HepG2 (cell line): Measurements from ENCODE around the gene CDO1. TPM values are rescaled to one million over a fixed set of nuclear protein-coding genes. Genes with fewer than 3 reads are reported as not detected.

ENCODE experiments used
- BCLAF1 ChIP-seq: fragments of 450-650 bp; IDR thresholded peaks from 2 replicates; pipeline ENCODE4 v1.6.1; 2017; ENCODE audit warnings: mild to moderate bottlenecking
- BRD4 ChIP-seq: sonication (generic); formaldehyde crosslinking; IDR thresholded peaks from 2 replicates; pipeline ENCODE4 v1.4.0; 2020; ENCODE audit warnings: missing genetic modification reagents
- MBNL3 ChIP-seq: fragments of 250-450 bp; sonication (Bioruptor Pico); conservative IDR thresholded peaks from 2 replicates; pipeline ENCODE4 v1.8.0; 2022; ENCODE audit warnings: mild to moderate bottlenecking, inconsistent platforms
- MLLT10 ChIP-seq: sonication (generic); formaldehyde crosslinking; IDR thresholded peaks from 2 replicates; pipeline ENCODE4 v1.4.0; 2020; ENCODE audit warnings: missing genetic modification reagents
- SNAPC4 ChIP-seq: sonication (generic); formaldehyde crosslinking; IDR thresholded peaks from 2 replicates; pipeline ENCODE4 v1.4.0; 2020; ENCODE audit warnings: mild to moderate bottlenecking, missing genetic modification reagents
- SRSF1 ChIP-seq: fragments of 200-400 bp; formaldehyde crosslinking; optimal IDR thresholded peaks from 2 replicates; pipeline ENCODE3; 2017; ENCODE audit warnings: mild to moderate bottlenecking, low read depth, low read length, moderate library complexity
- TMF1 ChIP-seq: sonication (generic); formaldehyde crosslinking; IDR thresholded peaks from 2 replicates; pipeline ENCODE4 v1.8.1; 2022; ENCODE audit warnings: low read depth, missing genetic modification reagents
- ZBTB4 ChIP-seq: sonication (generic); formaldehyde crosslinking; IDR thresholded peaks from 2 replicates; pipeline ENCODE4 v1.4.0; 2020; ENCODE audit warnings: missing genetic modification reagents, mild to moderate bottlenecking, borderline replicate concordance
- ZC3H13 ChIP-seq: sonication (generic); formaldehyde crosslinking; IDR thresholded peaks from 2 replicates; pipeline ENCODE4 v1.8.1; 2023; ENCODE audit warnings: mild to moderate bottlenecking, missing genetic modification reagents, moderate library complexity
- ZNF205 ChIP-seq: IDR thresholded peaks from 2 replicates; pipeline ENCODE4 v1.6.1; 2018; ENCODE audit warnings: missing biosample characterization, missing genetic modification reagents
- ZNF513 ChIP-seq: sonication (generic); formaldehyde crosslinking; conservative IDR thresholded peaks from 2 replicates; pipeline ENCODE4 v1.5.0; 2020; ENCODE audit warnings: missing genetic modification reagents
- ZNF597 ChIP-seq: sonication (generic); formaldehyde crosslinking; IDR thresholded peaks from 2 replicates; pipeline ENCODE4 v1.5.0; 2020; ENCODE audit warnings: missing genetic modification reagents
- ZNF740 ChIP-seq: sonication (generic); formaldehyde crosslinking; IDR thresholded peaks from 2 replicates; pipeline ENCODE4 v1.4.0; 2020; ENCODE audit warnings: missing genetic modification reagents
- polyA plus RNA-seq, 8 experiments: library from polyadenylated mRNA; depleted of rRNA in 3 of 8; stranded (reverse) in 7 of 8; unstranded in 1 of 8; fragments of >200 nt; fragmentation: Illumina TruSeq in 4 of 8; extraction: Trizol in 4 of 8; gene quantifications; 2 replicates each; pipeline versions ENCODE4 v1.2.1 to v1.2.3, GENCODE V29; 2011 to 2016; ENCODE audit warnings: low read depth in 4 of 8, missing spikeins in 1 of 8, mixed read lengths in 1 of 8; ENCODE audit not compliant: insufficient read depth in 1 of 8
- total RNA-seq, 5 experiments: library from RNA; depleted of rRNA; stranded (reverse); fragments of >200 nt; fragmentation: Illumina TruSeq; extraction: Trizol; gene quantifications; 2 replicates each; pipeline ENCODE4 v1.2.3, GENCODE V29; 2016; ENCODE audit warnings: low read depth in 1 of 5

The CDO1 gene
- total and polyA plus RNA-seq, 2 of the 13 experiments (the other 11 are each of a cell fraction or from before 2014, with no cell fraction given), result 3.2 to 4.4 TPM

GRCh38 chr5:115842089-115842935 lies 25.9 kb upstream of the CDO1 start (continued):
- TF ChIP-seq ZNF597 (CRISPR knock-in tag) (no peak), MLLT10 (CRISPR knock-in tag) (no peak), SRSF1 (peak; percentile 25), ZNF513 (CRISPR knock-in tag) (no peak), SNAPC4 (CRISPR knock-in tag) (no peak), BRD4 (CRISPR knock-in tag) (0 out of 2 replicates have a peak, but pooled peaks have one; percentile 43), ZNF205 (CRISPR knock-in tag) (no peak), ZNF740 (CRISPR knock-in tag) (no peak), MBNL3 (CRISPR knock-in tag) (no peak), TMF1 (CRISPR knock-in tag) (no peak), ZC3H13 (0 out of 2 replicates have a peak, but pooled peaks have one; percentile 11), BCLAF1 (no peak), ZBTB4 (CRISPR knock-in tag) (no peak)
